Measurements from ENCODE around the gene TBCE.
"Not testable (repeated sequence)": the region's sequence is repeated elsewhere in the genome, so short reads cannot be mapped to it uniquely, and the experiment has no call there.

Gene TBCE

DNA sequence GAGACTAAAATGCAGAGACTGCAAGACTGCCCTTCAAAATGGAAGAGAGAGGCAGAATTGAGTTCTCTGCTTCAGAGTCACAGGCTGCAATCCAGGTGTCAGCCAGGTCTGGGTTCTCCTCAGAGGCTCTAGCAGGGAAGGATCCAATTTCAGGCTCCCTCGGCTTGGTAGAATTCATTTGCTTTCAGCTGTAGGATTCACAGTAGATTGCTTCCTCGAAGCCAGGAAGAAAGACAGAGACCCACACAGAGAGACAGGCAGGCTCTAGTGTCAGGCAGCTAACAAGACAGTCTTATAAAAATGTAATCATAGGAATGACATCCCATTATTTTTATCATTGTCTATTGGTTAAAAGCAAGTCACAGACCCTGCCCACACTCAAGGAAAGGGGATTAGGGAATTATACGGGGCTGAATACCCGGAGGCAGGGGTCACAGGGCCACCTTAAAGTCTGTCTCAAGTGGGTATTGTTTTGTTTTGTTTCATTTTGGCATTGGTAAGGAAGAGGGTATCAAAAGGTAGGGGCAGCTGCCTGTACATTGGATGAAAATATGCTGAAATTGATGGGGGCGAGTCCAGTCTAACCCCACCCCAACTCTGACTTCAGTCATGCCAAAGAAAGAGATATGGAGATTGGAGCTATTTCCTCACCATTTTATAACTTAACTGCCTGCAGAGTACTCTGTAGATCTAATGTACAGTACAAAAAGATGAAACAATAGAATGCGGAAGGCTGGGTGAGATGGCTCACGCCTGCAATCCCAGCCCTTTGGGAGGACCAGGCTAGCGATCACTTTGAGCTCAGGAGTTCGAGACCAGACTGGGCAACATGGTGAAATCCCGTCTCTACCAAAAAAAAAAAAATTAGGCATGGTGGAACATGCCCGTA, 9.5 kb upstream of the TBCE start:
- DNase-seq, result no peak

DNA sequence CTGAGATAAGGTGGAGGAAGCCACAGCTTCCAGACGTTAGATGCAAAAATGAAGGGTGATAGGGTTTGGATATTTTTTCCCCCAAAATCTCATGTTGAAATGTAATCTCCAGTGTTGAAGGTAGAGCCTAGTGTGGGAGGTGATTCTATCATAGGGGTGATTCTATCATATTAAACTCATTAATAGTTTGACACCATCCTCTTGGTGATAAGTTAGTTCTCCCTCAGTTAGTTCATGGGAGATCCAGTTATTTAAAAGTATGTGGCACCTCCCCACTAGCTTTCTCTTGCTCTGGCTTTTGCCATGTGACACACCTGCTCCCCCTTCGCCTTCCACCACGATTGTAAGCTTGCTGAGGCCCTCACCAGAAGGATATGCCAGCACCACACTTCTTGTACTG, 8.3 kb upstream of the TBCE start:
- no peak for DNase-seq

- not testable (repeated sequence) for DNase-seq
These were observed 3.0 kb upstream of the TBCE start for GRCh38 chr1:235364189-235364588.

- DNase-seq, result no peak
These were observed 941 bp upstream of the TBCE start for GRCh38 chr1:235366286-235366685.

DNA sequence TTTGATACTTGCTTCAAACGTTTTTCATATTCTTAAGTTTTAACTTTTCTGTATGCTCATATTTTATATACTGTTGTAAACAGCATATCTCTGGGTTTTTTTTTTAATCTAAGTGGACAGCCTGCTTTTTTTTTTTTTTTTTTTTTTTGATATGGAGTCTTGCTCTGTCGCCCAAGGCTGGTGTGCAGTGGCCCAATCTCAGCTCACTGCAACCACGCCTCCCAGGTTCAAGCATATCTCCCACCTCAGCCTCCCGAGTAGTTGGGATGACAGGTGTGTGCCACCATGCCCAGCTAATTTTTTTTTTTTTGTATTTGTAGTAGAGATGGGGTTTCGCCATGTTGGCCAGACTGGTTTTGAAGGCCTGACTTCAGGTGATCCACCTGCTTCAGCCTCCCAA, 1.2 kb downstream of the TBCE start:
- DNase-seq, result no peak

DNA sequence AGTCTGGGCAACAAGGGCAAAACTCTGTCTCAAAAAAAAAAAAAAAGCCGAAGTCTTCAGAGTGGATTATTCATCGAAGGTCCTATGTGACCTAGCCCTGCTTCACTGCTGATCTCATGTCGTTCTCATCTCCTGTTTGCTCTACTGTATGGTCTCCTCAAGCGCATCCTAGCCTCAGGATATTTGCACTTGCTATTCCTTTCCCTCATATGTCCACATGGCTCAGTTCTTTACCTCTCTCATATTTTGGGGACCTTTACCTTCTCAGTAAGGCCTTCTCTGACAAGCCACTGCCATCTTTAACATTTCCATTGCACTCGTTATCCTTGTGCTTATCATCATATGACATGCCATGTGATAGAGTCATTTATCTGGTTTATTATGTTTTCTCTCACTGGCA, 2.6 kb downstream of the TBCE start:
- no peak for DNase-seq

GRCh38 chr1:235375919-235376605, 8.8 kb downstream of the TBCE start:
- no peak for DNase-seq

DNA sequence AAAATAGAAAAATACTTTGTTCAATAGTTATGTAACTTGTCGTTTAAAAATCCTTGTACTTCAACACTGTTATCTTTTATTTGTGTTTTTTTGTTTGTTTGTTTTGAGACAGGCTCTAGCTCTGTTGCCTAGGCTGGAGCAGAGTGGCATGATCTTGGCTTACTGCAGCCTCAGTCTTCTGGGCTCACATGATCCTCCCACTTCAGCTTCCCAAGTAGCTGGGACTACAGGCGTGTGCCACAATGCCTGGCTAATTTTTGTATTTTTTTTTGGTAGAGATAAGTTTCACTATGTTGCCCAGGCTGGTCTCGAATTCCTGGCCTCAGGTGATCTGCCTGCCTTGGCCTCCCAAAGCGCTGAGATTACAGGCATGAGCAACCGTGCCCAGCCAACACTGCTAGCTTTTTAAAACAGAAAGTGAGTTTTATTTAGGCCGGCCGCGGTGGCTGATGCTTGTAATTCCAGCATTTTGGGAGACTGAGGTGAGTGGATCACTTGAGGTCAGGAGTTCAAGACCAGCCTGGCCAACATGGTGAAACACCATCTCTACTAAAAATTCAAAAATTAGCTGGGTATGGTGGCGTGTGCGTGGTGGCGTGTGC, 11.0 kb downstream of the TBCE start:
- not testable (repeated sequence) for DNase-seq

DNA sequence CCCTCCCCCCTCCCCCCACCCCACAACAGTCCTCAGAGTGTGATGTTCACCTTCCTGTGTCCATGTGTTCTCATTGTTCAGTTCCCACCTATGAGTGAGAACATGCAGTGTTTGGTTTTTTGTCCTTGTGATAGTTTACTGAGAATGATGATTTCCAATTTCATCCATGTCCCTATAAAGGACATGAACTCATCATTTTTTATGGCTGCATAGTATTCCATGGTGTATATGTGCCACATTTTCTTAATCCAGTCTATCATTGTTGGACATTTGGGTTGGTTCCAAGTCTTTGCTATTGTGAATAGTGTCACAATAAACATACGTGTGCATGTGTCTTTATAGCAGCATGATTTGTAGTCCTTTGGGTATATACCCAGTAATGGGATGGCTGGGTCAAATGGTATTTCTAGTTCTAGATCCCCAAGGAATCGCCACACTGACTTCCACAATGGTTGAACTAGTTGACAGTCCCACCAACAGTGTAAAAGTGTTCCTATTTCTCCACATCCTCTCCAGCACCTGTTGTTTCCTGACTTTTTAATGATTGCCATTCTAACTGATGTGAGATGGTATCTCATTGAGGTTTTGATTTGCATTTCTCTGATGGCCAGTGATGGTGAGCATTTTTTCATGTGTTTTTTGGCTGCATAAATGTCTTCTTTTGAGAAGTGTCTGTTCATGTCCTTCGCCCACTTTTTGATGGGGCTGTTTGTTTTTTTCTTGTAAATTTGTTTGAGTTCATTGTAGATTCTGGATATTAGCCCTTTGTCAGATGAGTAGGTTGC, 14.9 kb downstream of the TBCE start:
- DNase-seq, result not testable (repeated sequence)

DNA sequence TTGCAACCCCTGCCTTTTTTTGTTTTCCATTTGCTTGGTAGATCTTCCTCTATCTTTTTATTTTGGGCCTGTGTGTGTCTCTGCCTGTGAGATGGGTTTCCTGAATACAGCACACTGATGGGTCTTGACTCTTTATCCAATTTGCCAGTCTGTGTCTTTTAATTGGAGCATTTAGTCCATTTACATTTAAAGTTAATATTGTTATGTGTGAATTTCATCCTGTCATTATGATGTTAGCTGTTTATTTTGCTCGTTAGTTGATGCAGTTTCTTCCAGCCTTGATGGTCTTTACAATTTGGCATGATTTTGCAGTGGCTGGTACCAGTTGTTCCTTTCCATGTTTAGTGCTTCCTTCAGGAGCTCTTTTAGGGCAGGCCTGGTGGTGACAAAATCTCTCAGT, 18.4 kb downstream of the TBCE start:
- DNase-seq, result not testable (repeated sequence)

DNA sequence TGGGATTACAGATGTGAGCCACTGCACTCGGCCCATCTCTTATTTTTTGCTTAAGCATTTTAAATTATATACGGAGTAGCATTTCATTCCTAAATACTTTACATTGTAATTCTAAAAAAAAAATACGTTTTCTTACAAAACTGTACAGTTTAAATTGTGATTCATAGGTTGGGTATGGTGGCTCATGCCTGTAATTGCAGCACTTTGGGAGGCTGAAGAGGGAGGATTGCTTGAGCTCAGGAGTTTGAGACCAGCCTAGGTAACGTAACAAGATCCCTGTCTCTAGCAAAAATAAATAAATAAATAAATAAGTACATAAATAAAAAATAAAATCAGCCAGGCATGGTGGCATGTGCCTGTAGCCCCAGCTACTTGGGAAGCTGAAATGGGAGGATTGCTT, 24.6 kb downstream of the TBCE start:
- no peak for DNase-seq

DNA sequence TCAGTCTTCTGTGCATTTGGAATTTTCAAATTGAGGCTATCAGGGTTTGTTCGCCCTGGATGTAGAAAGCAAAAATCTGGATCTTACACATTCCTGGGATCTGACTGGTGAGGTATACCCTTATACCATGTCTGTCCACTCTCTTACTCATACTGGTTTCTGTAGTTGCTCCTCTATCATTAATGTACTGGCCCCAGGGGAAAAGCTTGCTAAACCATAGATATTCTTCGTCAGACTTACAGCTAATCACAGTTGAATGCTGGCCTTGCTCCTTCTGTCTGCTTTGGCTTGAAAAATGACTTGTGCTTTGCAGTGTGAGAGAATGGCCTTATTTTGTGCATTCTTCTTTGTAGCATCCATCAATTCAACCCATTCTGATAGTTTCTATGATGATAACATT, 30.5 kb downstream of the TBCE start:
- no peak for DNase-seq

DNA sequence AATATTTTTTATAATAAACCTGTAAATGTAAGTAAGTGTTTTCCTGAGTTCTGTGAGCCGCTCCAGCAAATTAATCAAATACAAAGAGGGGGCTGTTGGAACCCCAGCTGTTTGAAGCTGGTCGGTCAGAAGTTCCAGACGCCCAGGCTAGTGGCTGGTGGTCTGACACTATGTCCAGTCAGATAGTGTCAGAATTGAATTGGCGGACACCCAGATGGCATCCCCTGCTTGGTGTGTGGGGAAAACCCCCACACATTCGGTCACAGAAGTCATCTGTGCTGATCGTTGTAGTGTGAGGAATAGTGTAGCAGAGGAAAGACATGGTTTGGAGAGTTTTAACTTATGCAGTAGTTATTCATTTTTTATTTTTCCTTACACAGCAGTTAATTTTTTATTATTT, 32.4 kb downstream of the TBCE start:
- DNase-seq, result no peak

- no peak for DNase-seq
These were observed 34.0 kb downstream of the TBCE start for GRCh38 chr1:235401251-235401650.

DNA sequence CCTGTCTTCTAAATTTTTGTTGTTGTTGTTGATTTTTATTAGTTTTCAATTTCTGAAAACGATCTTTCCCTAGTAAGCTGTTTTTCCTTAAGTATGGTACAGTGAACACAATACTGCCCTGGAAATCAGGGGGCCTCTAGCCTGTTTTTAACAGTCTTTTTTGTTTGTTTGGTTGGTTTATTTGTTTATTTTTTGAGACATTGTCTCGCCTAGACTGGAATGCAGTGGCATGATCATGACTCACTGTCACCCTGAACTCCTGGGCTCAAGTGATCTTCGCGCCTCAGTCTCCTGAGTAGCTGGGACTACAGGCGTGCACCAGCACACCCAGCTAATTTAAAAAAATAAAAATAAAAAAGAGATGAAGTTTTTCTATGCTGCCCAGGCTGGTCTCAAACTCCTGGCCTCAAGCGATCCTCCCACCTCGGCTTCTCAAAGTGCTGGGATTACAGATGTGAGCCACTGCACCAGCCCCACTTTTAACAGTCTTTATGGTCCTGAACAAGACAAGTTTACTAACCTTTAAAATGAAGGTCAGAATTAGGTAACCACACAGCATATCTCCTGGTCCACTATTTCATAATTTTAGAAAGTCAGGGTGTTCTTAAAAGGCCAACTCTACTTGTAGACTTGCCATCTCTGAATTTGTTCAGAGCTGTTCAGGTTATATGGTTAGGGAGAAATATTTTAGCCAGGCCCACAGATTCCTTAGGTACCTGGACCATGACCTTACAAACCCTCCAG, 35.4 kb downstream of the TBCE start:
- DNase-seq, result no peak

- no peak for DNase-seq
These were observed 36.4 kb downstream of the TBCE start for GRCh38 chr1:235403593-235403992.

- no peak for DNase-seq
These were observed 37.0 kb downstream of the TBCE start for GRCh38 chr1:235404190-235404589.

DNA sequence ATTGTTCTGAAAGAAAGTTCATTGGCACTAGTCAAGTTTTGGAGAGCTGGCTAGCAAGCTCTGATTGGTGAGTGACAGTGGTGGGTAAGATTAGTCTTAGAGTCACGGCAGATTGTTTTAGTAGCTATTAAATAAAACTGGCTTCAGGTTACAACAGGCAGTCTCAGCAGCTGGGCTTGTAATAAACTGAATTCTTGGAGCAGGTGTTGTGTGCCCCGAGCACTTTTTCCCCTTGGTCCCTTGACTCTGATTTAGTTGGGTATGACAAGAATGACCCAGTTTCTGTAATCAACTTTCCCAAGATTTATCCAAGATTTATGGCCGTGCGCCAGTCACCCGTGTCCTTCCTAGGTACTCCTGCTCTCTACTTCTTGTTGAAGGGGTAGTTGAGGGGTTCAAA, 40.2 kb downstream of the TBCE start:
- no peak for DNase-seq

- DNase-seq, result peak; percentile 18
These were observed 41.3 kb downstream of the TBCE start for GRCh38 chr1:235408503-235408960.

DNA sequence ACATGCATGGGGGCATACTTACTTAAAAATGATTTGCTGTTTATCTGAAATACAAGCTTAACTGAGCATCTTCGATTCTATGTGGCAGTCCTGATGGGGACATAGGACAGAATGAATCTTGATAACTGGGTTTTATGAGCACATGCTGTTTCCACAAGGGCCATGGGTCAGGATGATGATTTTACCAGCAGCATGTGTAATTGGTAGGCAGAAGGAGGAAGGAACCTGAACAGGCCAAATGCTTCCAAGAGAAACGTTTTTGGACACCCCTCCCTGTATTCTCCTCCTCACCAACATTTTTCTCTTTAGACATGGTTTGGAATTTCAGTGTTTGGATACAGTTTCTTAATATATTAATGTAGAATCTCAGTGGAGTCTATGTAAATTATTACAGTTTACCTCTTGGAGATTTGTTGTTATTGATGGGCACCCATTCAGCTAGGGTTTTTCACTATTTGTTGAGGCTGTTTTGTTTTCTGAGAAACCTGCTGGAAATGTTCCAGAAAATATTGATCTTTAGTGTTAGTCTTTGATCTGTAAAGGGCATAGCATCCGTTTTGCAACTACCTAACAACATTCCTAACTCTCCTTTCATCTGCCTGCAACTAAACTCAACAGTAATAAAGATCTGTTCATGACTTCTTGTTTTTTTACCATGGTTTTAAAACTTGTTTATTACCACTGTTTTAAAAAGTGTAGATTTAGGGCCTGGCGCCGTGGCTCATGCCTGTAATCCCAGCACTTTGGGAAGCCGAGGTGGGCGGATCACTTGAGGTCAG, 42.0 kb downstream of the TBCE start:
- peak; percentile 41 for DNase-seq

- no peak for DNase-seq
These were observed 43.2 kb downstream of the TBCE start for GRCh38 chr1:235410467-235410866.

Data from OCI-M1 (cell line).